GM18873 (cell line): ENCODE data around the gene GNG2.
A peak's percentile ranks its signal among the peaks of the same experiment; 100 is the strongest.

Experiments
- ATAC-seq: cut with Tn5 transposase; IDR thresholded peaks from one replicate; pipeline ENCODE4 v1.9.1; 2021; ENCODE audit warnings: mild to moderate bottlenecking, moderate library complexity, moderate number of reproducible peaks; ENCODE audit not compliant: unreplicated experiment, low FRiP score

Gene GNG2

DNA sequence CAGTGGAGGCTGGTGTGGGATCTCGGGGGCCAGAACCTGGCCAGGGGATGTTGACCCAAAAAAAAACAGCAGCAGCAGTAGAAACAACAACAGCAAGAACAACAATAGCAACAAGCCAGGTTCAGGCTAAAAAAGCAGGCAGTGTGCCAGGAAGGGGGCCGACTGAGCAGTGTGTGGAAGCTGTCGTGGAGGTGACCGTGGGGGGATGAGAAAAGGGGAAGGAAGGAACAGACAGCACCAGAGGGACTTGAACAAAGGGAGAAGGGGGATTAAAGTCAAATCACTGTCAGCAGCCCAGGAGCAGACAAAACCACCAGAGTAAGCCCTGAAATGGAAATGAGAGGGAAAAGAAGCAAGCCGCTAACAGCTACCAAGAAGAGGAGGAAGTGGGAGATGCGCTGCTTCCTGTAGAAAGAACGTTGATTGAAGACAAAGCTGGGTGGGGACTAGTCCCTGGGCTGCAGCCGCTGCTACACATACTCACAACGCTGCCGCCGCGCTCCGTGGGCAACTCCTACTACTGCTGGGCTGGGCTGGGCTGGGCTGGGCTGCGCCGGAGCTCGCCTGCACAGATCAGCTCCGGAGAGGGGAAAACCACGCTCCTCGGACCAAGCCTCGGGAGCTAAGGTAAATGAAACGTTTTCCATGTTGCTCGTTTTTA lies at the start of gene GNG2:
TSS of gene GNG2 (plus strand) at position 449 of the 661 bp plus-strand sequence. CDS start 90,067 bp downstream, outside the sequence.
- peak; percentile 80 for ATAC-seq

DNA sequence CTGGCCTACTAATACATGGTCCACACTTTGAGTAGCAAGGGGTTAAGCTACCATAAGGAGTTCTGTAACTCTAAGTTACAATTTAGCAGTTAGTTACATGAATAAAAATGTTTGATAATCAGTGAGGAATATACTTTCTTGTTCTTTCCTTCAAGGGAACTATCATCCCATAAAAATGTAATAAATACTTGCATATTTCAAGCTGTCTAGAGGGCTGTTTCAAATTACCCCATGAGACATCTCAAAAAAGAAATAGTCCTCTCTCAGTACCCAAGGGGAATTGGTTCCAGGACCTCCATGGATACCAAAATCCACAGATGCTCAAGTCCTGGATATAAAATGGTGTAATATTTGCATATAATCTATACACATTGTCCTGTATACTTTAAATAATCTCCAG lies 48.7 kb upstream of the GNG2 start:
- no peak for ATAC-seq

DNA sequence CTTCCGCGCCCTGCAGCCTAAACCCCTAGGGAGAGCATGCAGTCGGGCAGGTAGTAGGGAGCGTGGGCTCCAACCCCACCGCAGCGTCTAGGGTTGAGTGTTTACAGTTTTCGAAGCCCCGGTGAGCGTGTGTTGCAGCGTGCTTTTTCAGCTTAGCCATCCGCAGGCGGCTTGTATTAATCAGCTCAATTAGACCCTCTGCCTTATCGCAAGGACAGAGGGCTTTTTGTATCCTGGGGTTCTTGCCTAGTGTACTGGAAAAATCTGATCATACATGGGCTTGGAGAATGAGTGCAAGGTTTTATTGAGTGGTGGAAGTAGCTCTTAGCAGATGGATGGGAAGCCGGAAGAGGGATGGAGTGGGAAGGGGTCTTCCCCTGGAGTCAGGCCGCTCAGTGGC lies 44.4 kb upstream of the GNG2 start:
- ATAC-seq: no peak

DNA sequence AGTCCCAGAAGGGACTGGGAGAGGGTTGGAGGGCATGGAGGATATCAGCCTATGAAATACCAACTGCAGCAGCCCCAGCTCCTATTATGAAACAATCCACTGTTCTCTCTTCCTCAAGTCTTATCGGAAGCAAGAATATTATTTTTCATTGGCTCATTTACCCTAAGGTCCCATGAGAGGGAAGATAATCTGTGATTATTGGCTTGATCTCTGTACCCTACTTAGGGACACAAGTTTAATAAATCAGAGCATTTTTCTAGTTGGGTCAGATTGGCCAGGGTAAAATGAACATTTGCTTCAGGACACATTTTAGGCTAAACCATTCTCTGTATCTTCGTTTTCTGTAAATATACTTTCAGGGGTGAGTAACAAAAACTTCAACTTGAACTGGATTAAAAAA lies 43.1 kb upstream of the GNG2 start:
- no peak for ATAC-seq

DNA sequence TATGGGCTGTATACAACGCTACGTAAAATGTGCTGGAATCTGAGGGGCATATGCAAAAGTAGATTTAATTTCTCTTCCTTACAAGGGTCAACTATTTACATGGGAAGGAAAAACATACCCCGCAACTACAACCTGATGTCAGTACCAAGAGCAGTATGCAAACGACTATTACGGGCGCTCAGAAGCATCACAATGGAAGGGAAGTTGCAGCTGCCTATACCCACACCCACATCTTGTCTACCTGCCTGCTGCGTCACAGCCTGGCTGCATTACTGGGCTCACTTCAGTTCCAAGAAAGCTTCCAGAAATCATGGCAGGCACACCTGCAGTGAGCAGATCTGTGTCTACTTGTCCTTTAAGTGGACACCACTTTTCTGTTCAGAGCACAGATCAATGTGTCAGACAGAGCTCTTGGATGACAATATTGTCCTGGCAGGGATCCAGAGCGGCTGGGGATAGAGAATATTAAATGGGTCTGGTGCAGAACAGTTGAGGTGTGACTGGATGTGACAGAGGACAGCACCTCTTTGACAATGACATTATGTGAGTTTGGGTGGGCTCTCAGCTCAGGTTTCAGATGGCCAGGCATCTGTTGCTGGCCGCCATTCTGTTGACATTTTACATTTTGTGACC lies 41.5 kb upstream of the GNG2 start:
- ATAC-seq: no peak

DNA sequence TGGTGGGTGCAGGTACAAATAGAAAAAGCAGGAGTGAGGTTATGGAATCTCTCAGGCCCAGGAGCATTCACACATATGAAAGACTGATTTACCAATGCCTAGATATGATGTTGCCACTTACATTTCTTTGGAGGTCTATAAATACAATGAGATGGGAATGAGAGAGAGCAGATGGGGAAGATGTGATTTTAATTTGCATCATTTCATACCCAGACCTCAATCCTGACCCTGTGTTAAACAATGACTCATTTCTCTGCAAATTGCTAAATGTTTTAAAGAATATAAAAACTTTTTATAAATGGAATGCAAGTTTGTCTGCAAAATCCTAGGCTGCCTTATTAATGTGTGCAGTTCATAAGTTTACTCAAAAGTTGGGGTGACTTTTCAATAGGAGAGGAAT lies 38.6 kb upstream of the GNG2 start:
- ATAC-seq: no peak

DNA sequence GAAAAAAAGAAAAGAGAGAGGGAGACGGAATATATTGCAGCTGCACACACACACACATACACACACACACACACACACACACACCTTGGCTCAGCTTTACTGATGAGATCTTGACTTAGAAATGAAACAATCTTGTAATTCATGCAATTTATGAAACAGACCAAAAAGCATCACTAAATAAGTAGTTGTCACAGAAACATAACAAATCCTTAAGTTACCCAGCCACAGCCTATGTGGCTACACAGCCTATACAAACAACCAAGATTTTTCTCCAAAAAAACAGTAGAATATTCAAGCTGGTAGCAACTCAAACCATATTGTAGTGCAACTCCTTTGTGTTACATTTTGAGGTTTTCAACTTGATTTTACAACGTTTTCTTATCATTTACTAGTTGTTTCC lies 37.9 kb upstream of the GNG2 start:
- no peak for ATAC-seq

DNA sequence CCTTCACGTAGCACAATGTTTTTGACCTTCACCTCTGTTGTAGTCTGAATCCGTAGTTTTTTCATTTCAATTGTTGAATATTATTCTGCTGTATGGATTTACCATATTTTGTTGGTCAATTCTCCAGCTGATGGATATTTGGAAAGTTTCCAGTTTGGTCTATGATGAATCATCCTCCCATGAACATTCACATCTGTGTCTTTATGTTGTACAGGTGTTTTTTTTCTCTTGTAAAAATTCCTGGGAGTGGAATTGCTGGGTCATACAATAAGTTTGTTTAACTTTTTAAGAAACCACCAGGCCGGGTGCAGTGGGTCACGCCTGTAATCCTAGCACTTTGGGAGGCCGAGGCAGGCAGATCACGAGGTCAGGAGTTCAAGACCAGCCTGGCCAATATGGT lies 36.7 kb upstream of the GNG2 start:
- ATAC-seq: no peak

DNA sequence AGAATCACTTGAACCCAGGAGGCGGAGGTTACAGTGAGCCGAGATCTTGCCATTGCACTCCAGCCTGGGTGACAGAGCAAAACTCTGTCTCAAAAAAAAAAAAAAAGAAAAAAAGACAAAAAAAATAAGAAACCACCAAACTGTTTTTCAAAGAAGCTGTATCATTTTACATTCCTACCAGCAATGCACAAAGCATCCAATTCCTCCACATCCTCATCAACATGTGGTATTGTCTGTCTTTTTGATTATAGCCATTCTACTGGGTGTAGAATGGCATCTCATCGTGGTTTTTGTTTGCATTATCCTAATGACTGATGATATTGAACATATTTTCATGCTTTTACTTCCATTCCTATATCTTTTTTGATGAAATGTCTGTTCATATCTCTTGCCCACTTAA lies 36.2 kb upstream of the GNG2 start:
- ATAC-seq: no peak

DNA sequence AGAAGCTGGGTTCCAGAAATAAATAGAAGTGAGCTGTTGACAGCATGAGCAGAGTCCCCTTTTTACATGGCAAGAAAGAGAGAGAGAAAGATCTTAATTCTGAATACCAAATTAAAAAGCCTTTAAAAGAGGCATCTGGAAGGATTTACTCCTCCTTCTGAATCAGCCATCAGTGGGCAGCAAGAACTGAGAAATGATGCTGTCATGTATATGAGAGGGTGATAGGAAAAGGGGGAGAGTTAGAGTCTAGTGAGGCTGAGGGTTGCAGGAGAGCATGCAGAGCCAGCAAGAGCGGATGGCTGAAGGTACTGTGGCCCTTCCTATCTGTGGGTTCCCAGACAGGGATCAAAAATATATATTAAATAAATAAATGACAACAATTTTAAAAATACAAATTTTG lies 34.5 kb upstream of the GNG2 start:
- no peak for ATAC-seq

DNA sequence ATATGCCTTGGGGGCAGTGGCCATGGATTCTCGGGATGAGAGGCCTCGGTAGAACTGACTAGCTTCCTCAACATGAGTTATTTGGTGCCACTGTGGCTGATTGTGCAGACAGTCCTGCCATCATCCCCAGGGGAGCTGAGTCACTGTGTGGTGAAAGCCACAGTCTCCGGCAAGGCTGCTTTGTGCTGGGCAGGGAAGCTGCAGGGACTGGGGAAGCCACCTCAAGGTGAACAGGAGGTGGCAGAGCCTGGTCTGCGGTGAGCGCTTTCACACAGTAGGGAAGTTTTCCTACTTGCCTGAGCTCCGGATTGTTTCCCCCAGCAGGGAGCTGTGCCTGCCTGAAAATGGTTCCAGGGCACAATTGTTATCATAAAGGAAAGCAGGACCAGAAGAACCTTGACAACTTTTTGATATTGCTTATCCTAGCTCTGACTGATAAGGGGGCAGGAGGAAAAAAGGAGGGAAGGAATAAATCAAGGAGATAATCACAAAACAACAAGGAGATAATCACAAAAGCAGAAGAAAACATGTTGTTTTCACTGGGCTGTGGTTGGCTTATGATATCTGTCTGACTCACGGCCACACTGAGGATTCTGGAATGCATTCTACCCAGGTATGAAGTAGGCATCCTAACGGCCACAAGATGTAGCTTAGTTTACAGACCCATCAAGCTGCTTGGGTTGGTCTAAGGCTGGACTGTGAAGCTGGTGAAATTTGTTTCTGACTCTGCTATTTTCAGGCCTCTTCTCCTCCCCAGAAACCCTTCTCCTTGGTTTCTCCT lies 32.2 kb upstream of the GNG2 start:
- ATAC-seq: peak; percentile 87

DNA sequence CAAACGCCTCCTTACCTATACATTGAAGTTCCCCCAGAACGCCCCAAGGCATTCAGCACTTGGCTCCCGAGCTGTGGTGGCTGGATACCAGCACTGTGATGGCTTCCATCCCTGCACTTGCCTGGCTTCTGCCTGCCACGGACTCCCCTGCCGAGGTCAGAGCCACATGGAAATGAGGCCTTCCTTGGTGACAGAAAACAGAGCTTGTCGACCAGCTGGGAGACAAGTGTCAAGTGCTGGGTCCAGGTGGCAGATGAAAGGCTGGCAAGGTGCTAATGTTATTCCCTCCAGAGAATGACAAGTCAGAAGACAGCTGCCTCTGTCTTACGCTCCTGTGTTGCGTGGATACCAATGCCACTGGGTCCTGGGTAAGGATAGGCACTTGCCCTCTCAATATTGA lies 26.2 kb upstream of the GNG2 start:
- no peak for ATAC-seq

DNA sequence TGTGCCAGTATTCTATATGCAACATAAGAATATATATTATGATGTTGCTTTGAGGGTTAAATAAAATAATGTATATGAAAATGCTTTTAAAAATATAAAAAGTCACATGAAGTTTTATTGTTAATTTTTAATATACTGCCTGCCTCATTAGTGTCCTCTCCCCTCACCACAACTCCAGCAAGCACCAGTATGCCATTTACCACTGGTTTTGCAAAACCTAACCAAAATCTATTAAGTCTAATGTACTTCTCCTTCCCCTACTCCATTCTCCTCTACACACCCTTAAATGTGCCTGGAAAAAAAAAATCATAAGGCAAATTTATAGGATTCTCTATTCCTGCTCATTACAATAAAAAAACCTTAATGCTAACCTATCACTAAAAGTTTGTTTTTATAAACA lies 24.0 kb upstream of the GNG2 start:
- ATAC-seq: no peak

DNA sequence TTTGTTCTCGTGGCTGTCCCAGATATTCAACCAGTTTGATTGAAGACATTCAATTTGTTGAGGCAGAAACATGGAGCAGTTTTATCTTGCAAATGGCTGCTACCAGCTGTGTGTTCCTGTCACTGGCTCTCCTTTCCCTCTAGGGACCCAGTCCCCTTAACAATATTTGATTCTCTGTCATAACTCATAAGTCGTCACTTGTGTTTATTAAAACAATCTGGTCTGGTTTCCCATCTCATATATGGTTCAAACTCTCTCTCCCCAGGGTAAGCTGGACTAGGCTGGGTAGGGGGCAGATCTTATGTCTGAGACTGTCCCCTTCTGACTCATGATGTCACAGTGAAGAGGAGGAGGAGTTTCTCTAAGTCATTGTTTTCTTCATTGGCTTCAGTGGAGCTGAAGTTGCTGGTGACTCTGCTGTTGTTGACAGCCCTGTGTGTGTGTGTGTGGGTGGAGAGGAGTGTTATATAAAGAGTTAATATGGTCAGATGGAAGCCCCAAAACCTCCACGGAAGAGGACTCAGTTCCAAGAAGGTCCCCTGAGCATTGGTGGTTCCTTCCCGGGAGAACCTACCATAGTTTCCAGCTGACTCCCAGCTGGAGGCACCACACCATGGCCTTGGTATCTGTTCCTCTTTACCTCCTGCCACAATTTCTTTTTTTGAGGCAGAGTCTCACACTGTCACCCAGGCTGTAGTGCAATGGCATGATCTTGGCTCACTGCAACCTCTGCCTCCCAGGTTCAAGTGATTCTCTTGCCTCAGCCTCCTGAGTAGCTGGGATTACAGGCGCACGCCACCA lies 16.1 kb upstream of the GNG2 start:
- peak; percentile 33 for ATAC-seq

DNA sequence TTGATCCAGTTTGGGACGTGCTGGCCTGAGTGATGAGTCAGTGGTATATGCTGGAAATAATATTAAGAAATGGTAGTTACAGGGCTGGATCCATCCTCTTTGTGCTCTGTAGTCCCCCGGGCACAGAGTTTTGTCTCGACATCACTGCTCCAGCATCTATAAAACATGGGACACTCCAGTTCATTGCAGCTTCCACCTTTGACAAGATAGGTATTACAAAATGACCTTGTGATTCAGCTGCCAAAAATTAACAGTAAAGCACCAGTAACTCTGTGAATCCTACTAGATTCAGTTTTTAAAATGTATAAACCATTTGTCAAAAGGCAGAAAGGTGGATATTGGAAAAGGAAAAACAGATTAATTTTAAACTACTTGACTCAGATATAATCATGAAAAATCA lies 14.6 kb upstream of the GNG2 start:
- no peak for ATAC-seq

DNA sequence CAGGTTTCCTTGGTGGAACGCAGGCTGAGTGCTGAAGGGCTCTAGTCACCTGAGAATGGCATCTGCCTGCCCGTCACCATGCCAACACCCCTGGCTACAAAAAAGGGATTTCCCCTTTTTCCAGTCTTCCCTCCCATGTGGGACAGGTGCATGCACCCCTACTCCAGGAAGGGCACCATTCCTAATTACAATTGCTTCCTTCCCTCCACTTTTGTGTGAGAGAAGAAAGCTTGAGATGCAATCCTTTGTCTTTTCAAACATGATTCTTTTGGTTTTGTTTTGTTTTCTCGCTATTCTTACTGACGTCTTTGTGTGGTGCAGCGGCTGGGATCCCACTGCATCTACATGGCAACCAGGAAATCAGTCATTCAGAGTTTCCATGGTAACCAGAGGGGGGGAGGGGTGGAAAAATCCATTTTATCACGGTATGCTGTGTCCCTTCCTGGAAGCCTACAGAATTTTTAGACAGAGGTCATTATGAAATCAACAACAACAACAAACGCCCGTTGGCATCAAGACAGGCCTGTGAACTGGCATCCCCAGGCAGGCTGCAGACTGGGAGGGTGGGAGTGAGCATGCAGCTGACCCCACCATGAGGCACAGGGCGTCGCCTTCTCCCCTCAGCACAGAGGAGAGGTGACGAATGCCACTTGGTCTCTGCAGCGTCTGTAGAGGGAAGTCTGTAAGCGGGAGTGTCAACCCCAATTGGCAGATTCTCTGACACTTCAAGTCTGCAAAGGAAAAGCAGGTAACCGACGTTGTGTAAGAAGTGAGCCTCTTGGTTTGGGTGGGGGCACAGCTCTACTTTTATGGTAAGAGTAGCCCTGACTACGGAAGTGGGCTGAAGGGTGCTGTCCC lies 13.6 kb upstream of the GNG2 start:
- ATAC-seq: peak; percentile 67

DNA sequence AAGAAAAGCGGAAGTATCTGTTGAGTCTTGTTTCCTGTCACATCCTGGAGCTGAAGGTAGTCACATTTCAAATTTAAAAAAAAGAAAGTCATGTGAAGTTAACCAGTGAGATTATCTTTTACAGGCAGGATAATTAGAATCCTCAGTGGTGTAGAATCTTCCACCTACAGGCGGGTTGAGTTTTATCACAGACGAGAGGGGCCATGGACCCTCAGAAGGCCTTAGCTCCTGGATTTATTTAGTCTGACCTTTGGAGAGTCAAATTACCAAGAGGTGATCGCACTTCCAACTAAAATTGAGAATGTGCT lies 13.0 kb upstream of the GNG2 start:
- ATAC-seq: no peak

DNA sequence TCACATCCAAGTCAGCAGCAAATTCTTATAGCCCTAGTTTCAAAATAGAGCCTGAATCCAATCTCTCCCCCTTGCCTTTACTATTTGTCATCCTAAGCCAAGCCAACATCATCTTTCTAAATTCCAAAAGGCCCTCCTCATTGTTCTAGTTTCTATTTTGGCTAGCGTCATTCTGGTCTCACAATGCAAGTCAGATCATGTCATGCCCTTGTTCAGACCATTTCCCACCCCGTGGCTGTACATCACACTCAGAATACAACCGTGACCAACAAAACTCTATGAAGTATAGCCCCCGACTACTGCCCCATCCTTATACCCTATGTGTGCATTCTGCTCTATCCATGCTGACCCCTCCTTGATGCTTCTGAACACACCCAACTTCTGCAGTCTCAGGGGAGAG lies 12.3 kb upstream of the GNG2 start:
- no peak for ATAC-seq

DNA sequence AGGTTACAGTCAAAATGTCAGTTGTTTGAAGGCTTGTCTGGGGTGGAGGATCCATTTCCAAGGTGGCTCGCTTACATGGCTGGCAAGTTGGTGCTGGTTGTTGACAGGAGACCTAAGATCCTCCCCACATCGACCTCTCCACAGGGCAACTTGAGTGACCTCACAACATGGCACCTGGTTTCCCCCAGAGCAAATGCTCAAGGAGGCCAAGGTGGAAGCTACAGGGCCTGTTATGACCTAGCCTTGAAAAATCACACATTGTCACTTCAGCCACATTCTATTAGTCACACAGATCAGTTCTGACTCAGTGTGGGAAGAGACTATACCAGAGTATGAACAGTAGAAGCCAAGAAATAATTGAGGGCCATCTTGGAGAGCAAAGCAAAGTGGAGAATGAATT lies 11.3 kb upstream of the GNG2 start:
- ATAC-seq: no peak

DNA sequence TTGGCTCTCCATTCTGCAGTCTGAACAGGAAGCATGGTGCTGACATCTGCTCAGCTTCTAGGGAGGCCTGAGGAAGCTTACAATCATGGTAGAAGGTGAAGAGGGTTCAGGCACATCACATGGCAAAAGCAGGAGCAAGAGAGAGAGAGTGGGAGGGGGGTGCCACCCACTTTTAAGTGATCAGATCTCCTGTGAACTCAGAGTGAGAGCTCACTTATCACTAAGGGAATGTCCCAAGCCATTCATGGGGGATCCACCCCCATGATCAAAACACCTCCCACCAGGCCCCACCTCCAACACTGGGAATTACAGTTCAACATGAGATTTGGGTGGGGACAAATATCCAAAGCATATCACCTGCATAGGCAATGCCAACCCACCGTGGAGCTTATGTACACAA lies 9.8 kb upstream of the GNG2 start:
- ATAC-seq: no peak
